ENCODE data around the gene MARCKSL1. TPM values are rescaled to one million over a fixed set of nuclear protein-coding genes. Genes with fewer than 3 reads are reported as not detected.

The MARCKSL1 gene
- total RNA-seq, 1 experiment from 2014 or later: 445 TPM

DNA sequence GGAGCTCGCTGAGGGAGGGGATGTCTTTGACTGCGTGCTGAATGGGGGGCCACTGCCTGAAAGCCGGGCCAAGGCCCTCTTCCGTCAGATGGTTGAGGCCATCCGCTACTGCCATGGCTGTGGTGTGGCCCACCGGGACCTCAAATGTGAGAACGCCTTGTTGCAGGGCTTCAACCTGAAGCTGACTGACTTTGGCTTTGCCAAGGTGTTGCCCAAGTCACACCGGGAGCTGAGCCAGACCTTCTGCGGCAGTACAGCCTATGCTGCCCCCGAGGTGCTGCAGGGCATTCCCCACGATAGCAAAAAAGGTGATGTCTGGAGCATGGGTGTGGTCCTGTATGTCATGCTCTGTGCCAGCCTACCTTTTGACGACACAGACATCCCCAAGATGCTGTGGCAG is 27.7 kb upstream of the MARCKSL1 start:
- ChIA-PET POLR2A (ENCODE audit: low non-redundant PET) (interaction anchor here (0.6 kb wide), 1 partner anchor 36 kb away, joined by 3 read pairs; no protein-coding TSS in a partner anchor), CTCF (no interaction called here)
- intact Hi-C loops (cut with micrococcal nuclease; ENCODE audit: unreplicated experiment): no loop called here
- Histone ChIP-seq H3K27ac (ENCODE audit: low read depth, low read length, poor library complexity, severe bottlenecking) (no peak overlapping the region), H3K9me3 (ENCODE audit: low read depth, low read length, poor library complexity, severe bottlenecking) (no peaks in the 10 kb centered on the region), H3K4me3 (ENCODE audit: low read depth, low read length, poor library complexity, severe bottlenecking) (no peak overlapping the region), H3K4me1 (ENCODE audit: insufficient read depth, low read length, poor library complexity, severe bottlenecking) (peaks cover 9% of the 10 kb centered on the region), H3K27me3 (replicated peaks; ENCODE audit: insufficient read depth, low read depth, low read length, poor library complexity) (no peaks in the 10 kb centered on the region), H3K36me3 (ENCODE audit: insufficient read depth, low read length, poor library complexity, severe bottlenecking) (peaks cover 27% of the 10 kb centered on the region)
- BruUV-seq (replicated peaks): no TSS peak
- TF ChIP-seq EZH2 (IDR thresholded peaks at IDR 0.05; ENCODE audit: borderline replicate concordance, low read depth, low read length, poor library complexity, severe bottlenecking): no peak
- TF ChIP-seq, protein P1, sequence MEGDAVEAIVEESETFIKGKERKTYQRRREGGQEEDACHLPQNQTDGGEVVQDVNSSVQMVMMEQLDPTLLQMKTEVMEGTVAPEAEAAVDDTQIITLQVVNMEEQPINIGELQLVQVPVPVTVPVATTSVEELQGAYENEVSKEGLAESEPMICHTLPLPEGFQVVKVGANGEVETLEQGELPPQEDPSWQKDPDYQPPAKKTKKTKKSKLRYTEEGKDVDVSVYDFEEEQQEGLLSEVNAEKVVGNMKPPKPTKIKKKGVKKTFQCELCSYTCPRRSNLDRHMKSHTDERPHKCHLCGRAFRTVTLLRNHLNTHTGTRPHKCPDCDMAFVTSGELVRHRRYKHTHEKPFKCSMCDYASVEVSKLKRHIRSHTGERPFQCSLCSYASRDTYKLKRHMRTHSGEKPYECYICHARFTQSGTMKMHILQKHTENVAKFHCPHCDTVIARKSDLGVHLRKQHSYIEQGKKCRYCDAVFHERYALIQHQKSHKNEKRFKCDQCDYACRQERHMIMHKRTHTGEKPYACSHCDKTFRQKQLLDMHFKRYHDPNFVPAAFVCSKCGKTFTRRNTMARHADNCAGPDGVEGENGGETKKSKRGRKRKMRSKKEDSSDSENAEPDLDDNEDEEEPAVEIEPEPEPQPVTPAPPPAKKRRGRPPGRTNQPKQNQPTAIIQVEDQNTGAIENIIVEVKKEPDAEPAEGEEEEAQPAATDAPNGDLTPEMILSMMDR (conservative IDR thresholded peaks at IDR 0.05; ENCODE audit: low read depth, low read length): no peak
- DNase-seq (ENCODE audit: low spot score): no peak

DNA sequence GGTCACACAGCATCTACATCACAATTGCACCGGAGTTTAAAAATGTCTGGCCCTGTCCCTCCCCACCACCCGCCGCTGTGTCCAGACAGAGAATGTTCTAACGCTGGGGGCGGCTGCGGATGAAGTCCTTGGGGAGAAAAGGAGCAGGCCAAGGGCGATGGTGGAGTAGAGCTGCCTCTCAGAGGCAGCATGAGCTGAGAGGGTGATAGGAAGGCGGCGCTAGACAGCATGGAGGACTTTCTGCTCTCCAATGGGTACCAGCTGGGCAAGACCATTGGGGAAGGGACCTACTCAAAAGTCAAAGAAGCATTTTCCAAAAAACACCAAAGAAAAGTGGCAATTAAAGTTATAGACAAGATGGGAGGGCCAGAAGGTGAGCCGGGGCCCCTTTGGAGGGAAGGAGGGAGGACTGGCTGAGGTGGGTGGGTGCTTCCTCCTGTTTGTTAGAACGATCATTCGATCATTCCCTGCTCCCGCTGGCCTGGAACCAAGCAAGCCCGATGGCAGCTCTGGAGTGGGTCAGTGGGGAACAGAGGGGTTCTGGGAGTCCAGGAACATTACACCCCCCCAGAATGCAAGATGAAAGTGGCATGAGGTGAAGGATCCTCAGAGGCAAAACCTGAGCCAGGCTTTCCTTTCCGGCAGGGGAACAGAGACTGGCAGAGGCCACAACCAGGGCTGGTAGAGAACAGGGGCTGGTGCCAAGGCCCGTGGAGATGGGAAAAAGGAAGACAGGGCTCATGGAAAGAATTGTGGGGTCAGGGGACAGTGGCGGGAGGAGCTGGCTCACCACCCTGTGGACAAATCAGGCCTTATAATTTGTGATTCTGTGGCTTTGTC is 26.7 kb upstream of the MARCKSL1 start, which contains the start of the genes FAM229A and TSSK3:
Gene FAM229A (minus strand): TSS at position 12 of the 840 bp plus-strand sequence. CDS start 394 bp downstream, outside the sequence.
Gene TSSK3 (plus strand): TSS at position 66 of the 840 bp plus-strand sequence. CDS start 163 bp downstream, at position 229.
- peaks cover 9% of the 10 kb centered on the region for H3K4me1 ChIP-seq (ENCODE audit: insufficient read depth, low read length, poor library complexity, severe bottlenecking)
- POLR2A ChIA-PET (ENCODE audit: low non-redundant PET): interaction anchor here (0.6 kb wide), 2 partner anchors 10 to 35 kb away, joined by 3 to 4 read pairs; no protein-coding TSS in a partner anchor

DNA sequence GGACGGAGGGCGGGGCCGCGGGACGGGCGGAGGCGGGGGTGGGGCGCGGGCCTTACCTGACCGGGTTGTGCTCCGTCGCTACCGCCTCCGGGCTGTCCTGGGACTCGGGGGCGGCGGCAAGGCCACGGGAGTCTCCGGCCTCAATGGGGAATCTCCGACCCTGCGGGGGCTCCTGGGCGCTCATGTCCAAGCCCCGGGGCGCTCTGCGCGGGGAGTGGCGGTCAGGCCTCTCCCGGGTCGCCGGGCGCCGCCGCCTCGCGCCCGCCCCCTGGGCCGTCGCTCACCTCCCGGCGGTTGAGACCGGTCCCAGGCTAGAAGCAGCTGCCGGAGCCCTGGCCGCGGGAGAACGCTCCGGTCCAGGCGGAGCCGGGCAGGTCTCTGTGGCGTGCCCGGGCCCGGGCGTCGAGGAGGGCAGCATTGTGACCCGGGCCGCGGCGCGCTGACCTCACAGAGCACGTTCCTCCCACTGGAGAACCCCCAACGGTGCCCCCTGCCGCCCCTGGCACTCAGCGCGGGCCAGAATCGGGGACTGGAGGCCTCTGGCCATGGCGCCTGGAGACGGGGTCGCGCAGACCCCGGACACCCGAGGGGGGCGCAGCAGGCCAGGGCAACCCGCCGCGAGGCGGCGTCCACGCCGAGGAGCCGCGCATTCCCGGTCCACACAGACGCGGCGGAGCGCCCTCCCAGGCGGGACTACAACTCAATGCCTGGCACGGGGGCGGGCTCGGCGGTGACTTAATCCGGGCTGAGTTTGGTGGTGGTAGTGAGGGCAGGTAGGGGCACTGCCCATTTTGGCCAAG is 25.8 kb upstream of the MARCKSL1 start:
- DNase-seq (ENCODE audit: low spot score): peak; percentile 30
- ChIA-PET CTCF (no interaction called here), POLR2A (ENCODE audit: low non-redundant PET) (no interaction called here)
- Histone ChIP-seq H3K27ac (ENCODE audit: low read depth, low read length, poor library complexity, severe bottlenecking) (no peak overlapping the region), H3K27me3 (replicated peaks; ENCODE audit: insufficient read depth, low read depth, low read length, poor library complexity) (no peaks in the 10 kb centered on the region), H3K4me1 (ENCODE audit: insufficient read depth, low read length, poor library complexity, severe bottlenecking) (peaks cover 9% of the 10 kb centered on the region), H3K36me3 (ENCODE audit: insufficient read depth, low read length, poor library complexity, severe bottlenecking) (peaks cover 13% of the 10 kb centered on the region), H3K9me3 (ENCODE audit: low read depth, low read length, poor library complexity, severe bottlenecking) (no peaks in the 10 kb centered on the region), H3K4me3 (ENCODE audit: low read depth, low read length, poor library complexity, severe bottlenecking) (peak overlapping the region; percentile 49)
- no TSS peak for BruUV-seq (replicated peaks)
- intact Hi-C loops (cut with micrococcal nuclease; ENCODE audit: unreplicated experiment): no loop called here
- TF ChIP-seq, protein P1 (conservative IDR thresholded peaks at IDR 0.05; ENCODE audit: low read depth, low read length): peak; percentile 46
- TF ChIP-seq EZH2 (IDR thresholded peaks at IDR 0.05; ENCODE audit: borderline replicate concordance, low read depth, low read length, poor library complexity, severe bottlenecking): no peak

More for the DNA sequence above, 26.7 kb upstream of the MARCKSL1 start, which contains the start of the genes FAM229A and TSSK3:
- CTCF ChIA-PET: no interaction called here
- intact Hi-C loops (cut with micrococcal nuclease; ENCODE audit: unreplicated experiment): no loop called here
- H3K27ac ChIP-seq (ENCODE audit: low read depth, low read length, poor library complexity, severe bottlenecking): no peak within 1 kb of the TSS
- no TSS peak for BruUV-seq (replicated peaks)
- H3K36me3 ChIP-seq (ENCODE audit: insufficient read depth, low read length, poor library complexity, severe bottlenecking): peaks cover 19% of the 10 kb centered on the region
- no peaks in the 10 kb centered on the region for H3K27me3 ChIP-seq (replicated peaks; ENCODE audit: insufficient read depth, low read depth, low read length, poor library complexity)
- DNase-seq (ENCODE audit: low spot score): no peak
- no peaks in the 10 kb centered on the region for H3K9me3 ChIP-seq (ENCODE audit: low read depth, low read length, poor library complexity, severe bottlenecking)
- TF ChIP-seq, protein P1 (conservative IDR thresholded peaks at IDR 0.05; ENCODE audit: low read depth, low read length): no peak
- TF ChIP-seq EZH2 (IDR thresholded peaks at IDR 0.05; ENCODE audit: borderline replicate concordance, low read depth, low read length, poor library complexity, severe bottlenecking): no peak
- H3K4me3 ChIP-seq (ENCODE audit: low read depth, low read length, poor library complexity, severe bottlenecking): peak within 1 kb of the TSS; percentile 49
